HCT116 (cell line): ENCODE data around the gene PCDHGA1. TPM values are rescaled to one million over a fixed set of nuclear protein-coding genes. Genes with fewer than 3 reads are reported as not detected.

Experiments
- ATAC-seq: fragments of 200-7000 bp; cut with Tn5 transposase; 2 replicates; pipeline ENCODE4 v1.9.1; 2020; ENCODE audit warnings: mild to moderate bottlenecking, moderate library complexity
- BruUV-seq: library from RNA; stranded (reverse); fragments of 400-500 nt; replicated peaks from 2 replicates; lab custom pipeline; 2021; lab: Mats Ljungman, UMichigan
- CTCF ChIA-PET: fragments of 300-600 bp; sonication (Branson Sonifier 250); formaldehyde crosslinking; loops from one replicate; lab custom pipeline; 2021; ENCODE audit warnings: antibody characterized with exemption; lab: Charles Lee
- POLR2A ChIA-PET: fragments of 300-600, 350-600 bp; sonication (Branson Sonifier 250); formaldehyde crosslinking; loops from one replicate; lab custom pipeline; 2021; ENCODE audit warnings: antibody characterized with exemption; lab: Charles Lee
- RAD21 ChIA-PET, 2 experiments: fragments of 300-600 bp; sonication (Branson Sonifier 250); formaldehyde crosslinking; loops; one replicate each; lab custom pipeline; 2023; ENCODE audit warnings: low total read pairs in 2 of 2; ENCODE audit not compliant: uncharacterized antibody in 2 of 2, unreplicated experiment in 2 of 2, low non-redundant PET in 1 of 2; lab: Charles Lee
- DNase-seq: peaks from one replicate; pipeline ENCODE4 v3.0.0-alpha.2; 2010; ENCODE audit warnings: low read depth, low spot score
- H2AFZ ChIP-seq: fragments of 200-600 bp; shearing (Covaris generic), sonication (generic); 2 replicates; pipeline ENCODE4 v1.6.1; 2017; ENCODE audit warnings: low read depth, mixed run types, mixed read lengths, antibody characterized with exemption, low read length; ENCODE audit not compliant: poor library complexity, severe bottlenecking
- H3K27ac ChIP-seq: 2 replicates; pipeline ENCODE4 v1.5.1; 2012; ENCODE audit warnings: low read depth, low read length
- H3K27me3 ChIP-seq: fragments of 200-600 bp; sonication (generic); 2 replicates; pipeline ENCODE4 v1.6.1; 2016; ENCODE audit warnings: mixed run types, low read length, mixed read lengths; ENCODE audit not compliant: insufficient read depth
- H3K36me3 ChIP-seq, 2 experiments: fragments of 200-500 bp in 1 of 2; fragments of 200-600 bp in 1 of 2; sonication (Bioruptor generic) in 1 of 2; sonication (generic) in 1 of 2; 2 replicates each; pipeline versions ENCODE4 v1.5.1 to v1.6.1; 2014 to 2016; ENCODE audit warnings: low read length in 2 of 2, inconsistent platforms in 1 of 2, mixed read lengths in 1 of 2, mixed run types in 1 of 2; ENCODE audit not compliant: insufficient read depth in 2 of 2, control insufficient read depth in 1 of 2
- H3K4me1 ChIP-seq, 2 experiments: fragments of 200-600 bp in 1 of 2; sonication (generic) in 1 of 2; 2 replicates each; pipeline versions ENCODE4 v1.5.1 to v1.6.1; 2012 to 2017; ENCODE audit warnings: low read length in 2 of 2, inconsistent platforms in 1 of 2, mild to moderate bottlenecking in 1 of 2, mixed read lengths in 1 of 2, mixed run types in 1 of 2, moderate library complexity in 1 of 2; ENCODE audit not compliant: insufficient read depth in 2 of 2, control insufficient read depth in 1 of 2
- H3K4me2 ChIP-seq: fragments of 200-600 bp; sonication (generic); 2 replicates; pipeline ENCODE4 v1.6.1; 2017; ENCODE audit warnings: mixed run types, low read length, mixed read lengths
- H3K4me3 ChIP-seq, 2 experiments: fragments of 200-600 bp in 1 of 2; sonication (generic) in 1 of 2; replicated peaks in 1 of 2; 2 replicates each; pipeline ENCODE4 v1.5.1; 2011 to 2016; ENCODE audit warnings: low read length in 2 of 2, control low read depth in 1 of 2, low read depth in 1 of 2, mild to moderate bottlenecking in 1 of 2, mixed read lengths in 1 of 2, mixed run types in 1 of 2
- H3K79me2 ChIP-seq: fragments of 200-600 bp; sonication (generic); 2 replicates; pipeline ENCODE4 v1.6.1; 2017; ENCODE audit warnings: mild to moderate bottlenecking, mixed run types, low read length, moderate library complexity, mixed read lengths; ENCODE audit not compliant: insufficient read depth
- H3K9ac ChIP-seq: fragments of 200-600 bp; sonication (generic); 2 replicates; pipeline ENCODE4 v1.6.1; 2016; ENCODE audit warnings: low read length, mixed read lengths
- H3K9me2 ChIP-seq: fragments of 200-600 bp; sonication (generic), shearing (Covaris generic); 2 replicates; pipeline ENCODE4 v1.6.1; 2017; ENCODE audit warnings: mixed run types, mild to moderate bottlenecking, moderate library complexity; ENCODE audit not compliant: insufficient read depth
- H3K9me3 ChIP-seq, 2 experiments: fragments of 200-500 bp in 1 of 2; fragments of 200-600 bp in 1 of 2; sonication (Bioruptor generic) in 1 of 2; sonication (generic) in 1 of 2; 2 replicates each; pipeline ENCODE4 v1.6.1; 2014 to 2017; ENCODE audit warnings: low read length in 2 of 2, mixed read lengths in 2 of 2, inconsistent platforms in 1 of 2, low read depth in 1 of 2, mild to moderate bottlenecking in 1 of 2, mixed run types in 1 of 2, moderate library complexity in 1 of 2; ENCODE audit not compliant: control insufficient read depth in 1 of 2, insufficient read depth in 1 of 2
- H4K20me1 ChIP-seq: fragments of 200-600 bp; sonication (generic), shearing (Covaris generic); 2 replicates; pipeline ENCODE4 v1.6.1; 2017; ENCODE audit warnings: mixed run types, mild to moderate bottlenecking, moderate library complexity; ENCODE audit not compliant: insufficient read depth
- CBX3 ChIP-seq: IDR thresholded peaks from 2 replicates; pipeline ENCODE4 v1.6.1; 2012; ENCODE audit warnings: low read depth
- RAD21 ChIP-seq: IDR thresholded peaks from 2 replicates; pipeline ENCODE4 v1.6.1; 2012; ENCODE audit warnings: low read depth, mild to moderate bottlenecking
- SIN3A ChIP-seq: IDR thresholded peaks from 2 replicates; pipeline ENCODE4 v1.6.1; 2012; ENCODE audit warnings: low read depth
- YY1 ChIP-seq: IDR thresholded peaks from 2 replicates; pipeline ENCODE4 v1.6.1; 2011; ENCODE audit warnings: low read length, low read depth, moderate library complexity, mild to moderate bottlenecking; ENCODE audit not compliant: insufficient replicate concordance; ENCODE audit errors: extremely low read depth
- intact Hi-C: fragments of 100-400 bp; cut with micrococcal nuclease; formaldehyde crosslinking; loops from 2 replicates; pipeline ENCODE4 v1.10.0; 2022
- total RNA-seq: library from RNA; stranded (reverse); gene quantifications from one replicate; pipeline ENCODE4 v1.2.1, GENCODE V29; 2021; ENCODE audit not compliant: unreplicated experiment

PCDHGA1 gene
- total RNA-seq, 1 experiment from 2014 or later: 0.05 TPM

- BruUV-seq: no TSS peak
- Histone ChIP-seq H3K9ac (no peak overlapping the region), H3K79me2 (no peaks in the 10 kb centered on the region), H4K20me1 (no peaks in the 10 kb centered on the region), H3K9me3 (peaks cover 5 to 16% of the 10 kb centered on the region in 2 experiments; a peak in 2 of 4 replicates), H3K4me2 (no peak overlapping the region), H3K27ac (no peak overlapping the region), H2AFZ (no peak overlapping the region), H3K36me3 (no peaks in the 10 kb centered on the region), H3K4me1 (no peaks in the 10 kb centered on the region), H3K9me2 (no peaks in the 10 kb centered on the region), H3K27me3 (no peaks in the 10 kb centered on the region), H3K4me3 (no peak overlapping the region)
- TF ChIP-seq RAD21 (no peak), CBX3 (no peak), YY1 (no peak)
- ChIA-PET POLR2A (no interaction called here), CTCF (no interaction called here), RAD21 (no interaction called here)
- DNase-seq (no peak), ATAC-seq (no peak)
- intact Hi-C loops: no loop called here
Observed at GRCh38 chr5:141366016-141366896, 35.9 kb downstream of the PCDHGA1 start.

- no TSS peak for BruUV-seq
- Histone ChIP-seq H3K9ac (no peak within 1 kb of the TSS), H3K4me2 (no peak within 1 kb of the TSS), H3K27me3 (no peaks in the 10 kb centered on the region), H3K4me3 (no peak within 1 kb of the TSS), H3K9me3 (peaks cover 0 to 12% of the 10 kb centered on the region in 2 experiments; a peak in 2 of 4 replicates), H3K9me2 (no peaks in the 10 kb centered on the region), H3K4me1 (no peaks in the 10 kb centered on the region), H2AFZ (no peak within 1 kb of the TSS), H3K36me3 (no peaks in the 10 kb centered on the region), H3K79me2 (no peaks in the 10 kb centered on the region), H3K27ac (no peak within 1 kb of the TSS), H4K20me1 (no peaks in the 10 kb centered on the region)
- TF ChIP-seq RAD21 (0 out of 2 replicates have a peak, but pooled peaks have one; percentile 10), SIN3A (no peak), YY1 (no peak)
- DNase-seq (no peak), ATAC-seq (no peak)
- ChIA-PET CTCF (interaction anchor here (1.1 to 1.4 kb wide), 2 partner anchors 188 to 194 kb away, joined by 3 to 6 read pairs; no protein-coding TSS in a partner anchor), RAD21 (interaction anchor here in 1 of 2 experiments (0.6 kb wide), 1 partner anchor 266 kb away, joined by 3 read pairs; no protein-coding TSS in a partner anchor), POLR2A (no interaction called here)
- intact Hi-C loops: no loop called here
Observed at GRCh38 chr5:141369994-141370848, 39.9 kb downstream of the PCDHGA1 start, which contains the start of gene PCDHGB3. Gene PCDHGB3, plus strand, starts transcription at chr5:141370242. Its CDS starts 153 bp downstream, at chr5:141370395.
